Liver (tissue), 9 donors: ENCODE data around the gene ALK. TPM values are rescaled to one million over a fixed set of nuclear protein-coding genes. Genes with fewer than 3 reads are reported as not detected.

ENCODE experiments used
- DNase-seq: peaks from one replicate; pipeline ENCODE4 v3.0.0-alpha.2; 2017; ENCODE audit warnings: low spot score
- H3K27ac ChIP-seq, 2 donors: one replicate each; pipeline ENCODE4 v1.7.0; 2013; ENCODE audit warnings: inconsistent platforms in 2 of 2, low read length in 2 of 2, control low read depth in 1 of 2, low read depth in 1 of 2, mild to moderate bottlenecking in 1 of 2
- H3K27me3 ChIP-seq, 4 donors: one replicate each; pipeline versions ENCODE4 v1.6.1 to v1.7.0; 2013; ENCODE audit warnings: low read length in 3 of 4, inconsistent platforms in 1 of 4, mild to moderate bottlenecking in 1 of 4, moderate library complexity in 1 of 4; ENCODE audit not compliant: control insufficient read depth in 4 of 4, insufficient read depth in 4 of 4
- H3K36me3 ChIP-seq, 4 donors: one replicate each; pipeline versions ENCODE4 v1.6.1 to v1.7.0; 2013; ENCODE audit warnings: low read length in 3 of 4, mild to moderate bottlenecking in 3 of 4, low read depth in 1 of 4, moderate library complexity in 1 of 4; ENCODE audit not compliant: control insufficient read depth in 4 of 4, insufficient read depth in 3 of 4
- H3K4me1 ChIP-seq, 4 donors: one replicate each; pipeline versions ENCODE4 v1.6.1 to v1.7.0; 2013; ENCODE audit warnings: low read length in 3 of 4, mild to moderate bottlenecking in 3 of 4, moderate library complexity in 1 of 4; ENCODE audit not compliant: control insufficient read depth in 4 of 4, insufficient read depth in 4 of 4
- H3K4me3 ChIP-seq, 3 donors: one replicate each; pipeline versions ENCODE4 v1.6.1 to v1.7.0; 2013; ENCODE audit warnings: low read length in 3 of 3, control low read depth in 1 of 3, low read depth in 1 of 3, mild to moderate bottlenecking in 1 of 3
- H3K9ac ChIP-seq, 2 donors: one replicate each; pipeline ENCODE4 v1.7.0; 2013; ENCODE audit warnings: low read length in 2 of 2, mild to moderate bottlenecking in 2 of 2, moderate library complexity in 2 of 2, control low read depth in 1 of 2, low read depth in 1 of 2
- H3K9me3 ChIP-seq, 4 donors: one replicate each; pipeline versions ENCODE4 v1.6.1 to v1.7.0; 2013; ENCODE audit warnings: low read length in 3 of 4; ENCODE audit not compliant: control insufficient read depth in 4 of 4
- EGR1 ChIP-seq, 2 donors: IDR thresholded peaks; 2 replicates each; pipeline ENCODE4 v1.6.1; 2016 to 2018; ENCODE audit warnings: antibody characterized with exemption in 2 of 2, low read depth in 2 of 2
- HNF4A ChIP-seq, 2 donors: conservative IDR thresholded peaks; 2 replicates each; pipeline ENCODE4 v1.6.1; 2016; ENCODE audit warnings: antibody characterized with exemption in 2 of 2, mild to moderate bottlenecking in 2 of 2
- JUND ChIP-seq, 2 donors: IDR thresholded peaks; 2 replicates each; pipeline ENCODE4 v1.6.1; 2016; ENCODE audit warnings: antibody characterized with exemption in 2 of 2
- RXRA ChIP-seq, 2 donors: IDR thresholded peaks; 2 replicates each; pipeline ENCODE4 v1.6.1; 2017 to 2018; ENCODE audit warnings: antibody characterized with exemption in 2 of 2, mild to moderate bottlenecking in 1 of 2
- SP1 ChIP-seq: IDR thresholded peaks from 2 replicates; pipeline ENCODE4 v1.6.1; 2018; ENCODE audit warnings: antibody characterized with exemption, mild to moderate bottlenecking
- TAF1 ChIP-seq: conservative IDR thresholded peaks from 2 replicates; pipeline ENCODE4 v1.6.1; 2016; ENCODE audit warnings: antibody characterized with exemption, mild to moderate bottlenecking
- YY1 ChIP-seq: IDR thresholded peaks from 2 replicates; pipeline ENCODE4 v1.6.1; 2016; ENCODE audit warnings: antibody characterized with exemption, mild to moderate bottlenecking
- WGBS: extraction: QIAGEN DNeasy Blood & Tissue Kit; methylation state at CpG from one replicate; pipeline ENCODE4 v1.1.7; 2013; 5-methylcytosine and 5-hydroxymethylcytosine counted together
- polyA plus RNA-seq, 2 donors: library from polyadenylated mRNA; stranded (reverse) in 1 of 2; unstranded in 1 of 2; fragments of 200-250 nt in 1 of 2; fragments of >200 nt in 1 of 2; fragmentation: Nextera tagmentation in 1 of 2; extraction: Ambion mirVana in 1 of 2; gene quantifications; one replicate each; pipeline versions ENCODE4 v1.2.1 to v1.2.3, GENCODE V29; 2013 to 2015
- total RNA-seq, 2 donors: library from RNA; depleted of rRNA; stranded (reverse); fragments of >200 nt; gene quantifications; one replicate each; pipeline ENCODE4 v1.2.3, GENCODE V29; 2014
- TF ChIP-seq, protein P1 (sequence below): IDR thresholded peaks from 2 replicates; pipeline ENCODE4 v1.6.1; 2016; ENCODE audit warnings: antibody characterized with exemption, mild to moderate bottlenecking
- TF ChIP-seq, protein P2 (sequence below): IDR thresholded peaks from 2 replicates; pipeline ENCODE4 v1.6.1; 2016; ENCODE audit warnings: antibody characterized with exemption
- TF ChIP-seq, protein P3 (sequence below): IDR thresholded peaks from 2 replicates; pipeline ENCODE4 v1.6.1; 2016; ENCODE audit warnings: antibody characterized with exemption
- TF ChIP-seq, protein P4 (sequence below): fragments of 150-350 bp; IDR thresholded peaks from 2 replicates; pipeline ENCODE4 v1.5.1; 2017; ENCODE audit warnings: improper control_type of control experiment, low read depth, low read length; ENCODE audit not compliant: missing input control
- TF ChIP-seq, protein P5 (sequence below): IDR thresholded peaks from 2 replicates; pipeline ENCODE4 v1.6.1; 2016; ENCODE audit warnings: antibody characterized with exemption
- donor health status: healthy.
- donor health status: healthy.
- donor health status: healthy.
- donor health status: healthy.
- donor health status: healthy.

ALK gene
- total and polyA plus RNA-seq, 4 donors = under 0.01 TPM; not detected in 3

DNA sequence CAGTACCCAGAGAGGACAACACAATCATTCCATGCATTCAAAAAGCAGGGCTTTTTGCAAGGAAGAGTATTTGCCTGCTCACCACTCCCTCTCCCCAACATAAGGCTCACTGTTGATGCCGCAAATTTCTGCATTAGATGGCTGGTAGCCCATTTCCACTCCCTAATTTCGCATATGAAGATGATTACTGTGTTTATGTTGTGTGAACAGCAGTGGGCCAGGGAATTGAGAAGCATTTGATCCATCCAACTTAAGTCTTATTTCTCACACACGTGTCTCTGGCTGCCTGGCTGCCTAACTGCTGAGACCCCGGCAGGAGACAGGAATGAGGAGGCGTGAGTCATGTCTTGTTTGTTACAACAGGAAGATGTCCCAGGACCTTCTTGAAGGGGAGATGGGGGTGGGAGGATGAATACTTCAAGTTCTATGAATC, 294.1 kb downstream of the ALK start (continued):
- TF ChIP-seq, protein P1, sequence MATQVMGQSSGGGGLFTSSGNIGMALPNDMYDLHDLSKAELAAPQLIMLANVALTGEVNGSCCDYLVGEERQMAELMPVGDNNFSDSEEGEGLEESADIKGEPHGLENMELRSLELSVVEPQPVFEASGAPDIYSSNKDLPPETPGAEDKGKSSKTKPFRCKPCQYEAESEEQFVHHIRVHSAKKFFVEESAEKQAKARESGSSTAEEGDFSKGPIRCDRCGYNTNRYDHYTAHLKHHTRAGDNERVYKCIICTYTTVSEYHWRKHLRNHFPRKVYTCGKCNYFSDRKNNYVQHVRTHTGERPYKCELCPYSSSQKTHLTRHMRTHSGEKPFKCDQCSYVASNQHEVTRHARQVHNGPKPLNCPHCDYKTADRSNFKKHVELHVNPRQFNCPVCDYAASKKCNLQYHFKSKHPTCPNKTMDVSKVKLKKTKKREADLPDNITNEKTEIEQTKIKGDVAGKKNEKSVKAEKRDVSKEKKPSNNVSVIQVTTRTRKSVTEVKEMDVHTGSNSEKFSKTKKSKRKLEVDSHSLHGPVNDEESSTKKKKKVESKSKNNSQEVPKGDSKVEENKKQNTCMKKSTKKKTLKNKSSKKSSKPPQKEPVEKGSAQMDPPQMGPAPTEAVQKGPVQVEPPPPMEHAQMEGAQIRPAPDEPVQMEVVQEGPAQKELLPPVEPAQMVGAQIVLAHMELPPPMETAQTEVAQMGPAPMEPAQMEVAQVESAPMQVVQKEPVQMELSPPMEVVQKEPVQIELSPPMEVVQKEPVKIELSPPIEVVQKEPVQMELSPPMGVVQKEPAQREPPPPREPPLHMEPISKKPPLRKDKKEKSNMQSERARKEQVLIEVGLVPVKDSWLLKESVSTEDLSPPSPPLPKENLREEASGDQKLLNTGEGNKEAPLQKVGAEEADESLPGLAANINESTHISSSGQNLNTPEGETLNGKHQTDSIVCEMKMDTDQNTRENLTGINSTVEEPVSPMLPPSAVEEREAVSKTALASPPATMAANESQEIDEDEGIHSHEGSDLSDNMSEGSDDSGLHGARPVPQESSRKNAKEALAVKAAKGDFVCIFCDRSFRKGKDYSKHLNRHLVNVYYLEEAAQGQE = no peak

DNA sequence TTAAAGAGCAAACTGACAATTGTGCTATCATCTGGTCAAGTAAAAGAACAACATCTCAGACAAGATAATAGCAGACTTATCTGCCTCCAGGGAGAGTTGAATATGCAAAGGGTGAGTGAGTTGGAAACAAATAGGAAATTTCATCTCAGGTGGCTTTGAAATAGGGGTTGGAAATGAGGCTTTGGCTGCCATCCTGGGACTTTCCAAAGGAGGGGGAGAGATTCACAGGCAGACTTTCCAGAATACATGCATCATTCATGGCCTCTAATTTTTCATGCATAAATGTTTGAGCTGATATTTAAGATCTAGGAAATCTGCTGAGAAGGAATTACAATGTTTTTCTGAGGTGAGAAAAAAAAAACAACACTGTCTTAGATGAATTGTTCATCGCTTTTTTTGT, 300.5 kb downstream of the ALK start:
- Histone ChIP-seq H3K27me3 (no peaks in the 10 kb centered on the region), H3K9ac (no peak overlapping the region), H3K4me1 (peaks cover 0 to 8% (median 2%) of the 10 kb centered on the region in 4 donors), H3K4me3 (no peak overlapping the region), H3K27ac (no peak overlapping the region), H3K9me3 (no peaks in the 10 kb centered on the region), H3K36me3 (no peaks in the 10 kb centered on the region)
- no peak for DNase-seq
- TF ChIP-seq, protein P1 = no peak
- no peak for TF ChIP-seq SP1
- TF ChIP-seq RXRA (IDR thresholded peaks at IDR 0.05) = no peak
- TF ChIP-seq, protein P2, sequence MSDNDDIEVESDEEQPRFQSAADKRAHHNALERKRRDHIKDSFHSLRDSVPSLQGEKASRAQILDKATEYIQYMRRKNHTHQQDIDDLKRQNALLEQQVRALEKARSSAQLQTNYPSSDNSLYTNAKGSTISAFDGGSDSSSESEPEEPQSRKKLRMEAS = no peak
- no peak for TF ChIP-seq JUND (IDR thresholded peaks at IDR 0.05)
- 96% methylated on average over 1 of the region's 1 CpG for WGBS

DNA sequence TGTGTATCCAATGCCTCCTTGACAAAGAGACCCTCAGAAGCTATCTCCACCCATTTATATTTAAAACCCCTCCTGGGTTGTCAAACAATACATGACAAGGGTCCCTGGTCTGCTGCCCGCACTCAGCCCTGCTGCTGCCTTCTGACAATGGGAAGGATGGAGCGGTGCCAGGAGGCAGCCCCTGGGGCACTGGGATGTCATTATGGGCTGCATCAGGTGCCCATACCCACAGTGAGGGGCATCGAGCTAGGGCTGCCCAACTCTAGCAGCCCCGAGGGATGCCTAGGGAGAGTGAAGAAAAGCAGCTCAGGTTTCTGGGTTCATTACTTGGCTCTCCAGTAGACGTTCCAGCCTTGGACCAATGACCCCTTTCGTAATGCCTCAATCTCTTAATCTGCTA, 301.7 kb downstream of the ALK start:
- no peaks in the 10 kb centered on the region for H3K36me3 ChIP-seq
- TF ChIP-seq, protein P3, sequence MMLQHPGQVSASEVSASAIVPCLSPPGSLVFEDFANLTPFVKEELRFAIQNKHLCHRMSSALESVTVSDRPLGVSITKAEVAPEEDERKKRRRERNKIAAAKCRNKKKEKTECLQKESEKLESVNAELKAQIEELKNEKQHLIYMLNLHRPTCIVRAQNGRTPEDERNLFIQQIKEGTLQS = no peak
- TF ChIP-seq JUND (IDR thresholded peaks at IDR 0.05) (no peak), TAF1 (no peak), RXRA (IDR thresholded peaks at IDR 0.05) (no peak), YY1 (no peak), HNF4A (conservative IDR thresholded peaks at IDR 0.05) (no peak), SP1 (no peak), EGR1 (IDR thresholded peaks at IDR 0.05; ENCODE audit: low read depth in 2 of 2) (no peak)
- TF ChIP-seq, protein P4, sequence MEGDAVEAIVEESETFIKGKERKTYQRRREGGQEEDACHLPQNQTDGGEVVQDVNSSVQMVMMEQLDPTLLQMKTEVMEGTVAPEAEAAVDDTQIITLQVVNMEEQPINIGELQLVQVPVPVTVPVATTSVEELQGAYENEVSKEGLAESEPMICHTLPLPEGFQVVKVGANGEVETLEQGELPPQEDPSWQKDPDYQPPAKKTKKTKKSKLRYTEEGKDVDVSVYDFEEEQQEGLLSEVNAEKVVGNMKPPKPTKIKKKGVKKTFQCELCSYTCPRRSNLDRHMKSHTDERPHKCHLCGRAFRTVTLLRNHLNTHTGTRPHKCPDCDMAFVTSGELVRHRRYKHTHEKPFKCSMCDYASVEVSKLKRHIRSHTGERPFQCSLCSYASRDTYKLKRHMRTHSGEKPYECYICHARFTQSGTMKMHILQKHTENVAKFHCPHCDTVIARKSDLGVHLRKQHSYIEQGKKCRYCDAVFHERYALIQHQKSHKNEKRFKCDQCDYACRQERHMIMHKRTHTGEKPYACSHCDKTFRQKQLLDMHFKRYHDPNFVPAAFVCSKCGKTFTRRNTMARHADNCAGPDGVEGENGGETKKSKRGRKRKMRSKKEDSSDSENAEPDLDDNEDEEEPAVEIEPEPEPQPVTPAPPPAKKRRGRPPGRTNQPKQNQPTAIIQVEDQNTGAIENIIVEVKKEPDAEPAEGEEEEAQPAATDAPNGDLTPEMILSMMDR = no peak
- TF ChIP-seq, protein P2 = no peak
- TF ChIP-seq, protein P5, sequence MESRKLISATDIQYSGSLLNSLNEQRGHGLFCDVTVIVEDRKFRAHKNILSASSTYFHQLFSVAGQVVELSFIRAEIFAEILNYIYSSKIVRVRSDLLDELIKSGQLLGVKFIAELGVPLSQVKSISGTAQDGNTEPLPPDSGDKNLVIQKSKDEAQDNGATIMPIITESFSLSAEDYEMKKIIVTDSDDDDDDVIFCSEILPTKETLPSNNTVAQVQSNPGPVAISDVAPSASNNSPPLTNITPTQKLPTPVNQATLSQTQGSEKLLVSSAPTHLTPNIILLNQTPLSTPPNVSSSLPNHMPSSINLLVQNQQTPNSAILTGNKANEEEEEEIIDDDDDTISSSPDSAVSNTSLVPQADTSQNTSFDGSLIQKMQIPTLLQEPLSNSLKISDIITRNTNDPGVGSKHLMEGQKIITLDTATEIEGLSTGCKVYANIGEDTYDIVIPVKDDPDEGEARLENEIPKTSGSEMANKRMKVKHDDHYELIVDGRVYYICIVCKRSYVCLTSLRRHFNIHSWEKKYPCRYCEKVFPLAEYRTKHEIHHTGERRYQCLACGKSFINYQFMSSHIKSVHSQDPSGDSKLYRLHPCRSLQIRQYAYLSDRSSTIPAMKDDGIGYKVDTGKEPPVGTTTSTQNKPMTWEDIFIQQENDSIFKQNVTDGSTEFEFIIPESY = no peak
- TF ChIP-seq, protein P1 = no peak
- H3K9ac ChIP-seq = no peak overlapping the region
- H3K27me3 ChIP-seq = no peaks in the 10 kb centered on the region
- no peak overlapping the region for H3K4me3 ChIP-seq
- peaks cover 0 to 8% (median 2%) of the 10 kb centered on the region in 4 donors for H3K4me1 ChIP-seq
- DNase-seq = no peak
- 87% methylated on average over 6 of the region's 6 CpGs for WGBS
- no peaks in the 10 kb centered on the region for H3K9me3 ChIP-seq
- no peak overlapping the region for H3K27ac ChIP-seq
